ENCODE data around the gene OR1F1. TPM values are rescaled to one million over a fixed set of nuclear protein-coding genes. Genes with fewer than 3 reads are reported as not detected.

OR1F1 gene
- total and polyA plus RNA-seq, 9 of the 15 experiments (the other 6 are each of a cell fraction or from before 2014, with no cell fraction given), result 0.15 to 0.61 (median 0.35) TPM; not detected in 3

DNA sequence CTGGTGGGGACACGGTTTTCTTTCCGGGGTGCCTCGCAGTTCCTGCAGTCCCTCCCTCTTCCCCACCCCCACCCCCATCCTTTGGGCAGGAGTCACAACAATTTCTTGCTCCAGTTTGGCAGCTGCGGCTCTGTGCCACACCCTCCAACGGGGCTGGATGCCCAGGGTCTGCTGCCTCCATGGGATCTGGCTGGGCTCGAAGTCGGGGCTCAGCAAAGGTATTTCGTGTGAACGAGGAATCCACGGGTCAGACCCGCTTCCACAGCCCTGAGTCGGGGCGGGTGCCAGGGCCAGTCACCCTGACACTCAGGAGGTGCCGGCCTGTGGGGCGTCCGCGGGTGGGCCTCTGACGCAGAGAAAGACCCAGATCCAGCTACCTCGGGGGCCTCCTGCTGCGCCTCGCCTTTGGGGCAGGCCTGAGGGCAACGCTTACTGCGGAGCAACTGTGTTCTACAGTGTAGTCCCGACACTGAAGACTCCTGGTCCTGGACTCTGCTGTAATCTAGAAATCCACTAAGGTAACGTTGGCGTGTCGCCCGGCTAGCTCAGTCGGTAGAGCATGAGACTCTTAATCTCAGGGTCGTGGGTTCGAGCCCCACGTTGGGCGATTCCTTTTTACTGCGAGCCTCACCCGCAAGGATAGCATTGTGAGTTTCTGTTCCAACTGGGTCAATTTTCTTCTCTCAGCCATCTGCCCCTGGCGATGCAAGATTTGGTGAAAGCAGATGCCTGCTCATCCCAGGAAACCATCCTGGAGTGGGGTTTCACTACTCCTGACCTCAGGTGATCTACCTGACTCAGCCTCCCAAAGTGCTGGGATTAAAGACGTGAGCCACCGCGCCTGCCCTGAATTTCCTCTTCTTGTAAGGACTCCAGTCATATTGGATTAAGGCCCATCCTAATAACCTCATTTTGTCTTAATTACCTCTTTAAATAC lies 12.6 kb upstream of the OR1F1 start (continued):
- TF ChIP-seq, protein P1, sequence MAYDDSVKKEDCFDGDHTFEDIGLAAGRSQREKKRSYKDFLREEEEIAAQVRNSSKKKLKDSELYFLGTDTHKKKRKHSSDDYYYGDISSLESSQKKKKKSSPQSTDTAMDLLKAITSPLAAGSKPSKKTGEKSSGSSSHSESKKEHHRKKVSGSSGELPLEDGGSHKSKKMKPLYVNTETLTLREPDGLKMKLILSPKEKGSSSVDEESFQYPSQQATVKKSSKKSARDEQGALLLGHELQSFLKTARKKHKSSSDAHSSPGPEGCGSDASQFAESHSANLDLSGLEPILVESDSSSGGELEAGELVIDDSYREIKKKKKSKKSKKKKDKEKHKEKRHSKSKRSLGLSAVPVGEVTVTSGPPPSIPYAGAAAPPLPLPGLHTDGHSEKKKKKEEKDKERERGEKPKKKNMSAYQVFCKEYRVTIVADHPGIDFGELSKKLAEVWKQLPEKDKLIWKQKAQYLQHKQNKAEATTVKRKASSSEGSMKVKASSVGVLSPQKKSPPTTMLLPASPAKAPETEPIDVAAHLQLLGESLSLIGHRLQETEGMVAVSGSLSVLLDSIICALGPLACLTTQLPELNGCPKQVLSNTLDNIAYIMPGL (CRISPR knock-in tag; IDR thresholded peaks at IDR 0.05), result peak; percentile 93; the same call in 1 of the 2 replicates
- TF ChIP-seq GTF2A2 (tag; IDR thresholded peaks at IDR 0.05) (no peak), BCOR (IDR thresholded peaks at IDR 0.05) (peak; percentile 78), GATAD2B (IDR thresholded peaks at IDR 0.05; ENCODE audit: borderline replicate concordance) (no peak), ZFP30 (CRISPR knock-in tag; IDR thresholded peaks at IDR 0.05; ENCODE audit: borderline replicate concordance) (no peak), ATF1 (CRISPR knock-in tag; IDR thresholded peaks at IDR 0.05) (no peak), ATF1 (tag; IDR thresholded peaks at IDR 0.05) (peak; percentile 52), KDM4B (IDR thresholded peaks at IDR 0.05; ENCODE audit: borderline replicate concordance in 2 of 2, low read depth in 1 of 2) (no peak)
- TF ChIP-seq, protein P2, sequence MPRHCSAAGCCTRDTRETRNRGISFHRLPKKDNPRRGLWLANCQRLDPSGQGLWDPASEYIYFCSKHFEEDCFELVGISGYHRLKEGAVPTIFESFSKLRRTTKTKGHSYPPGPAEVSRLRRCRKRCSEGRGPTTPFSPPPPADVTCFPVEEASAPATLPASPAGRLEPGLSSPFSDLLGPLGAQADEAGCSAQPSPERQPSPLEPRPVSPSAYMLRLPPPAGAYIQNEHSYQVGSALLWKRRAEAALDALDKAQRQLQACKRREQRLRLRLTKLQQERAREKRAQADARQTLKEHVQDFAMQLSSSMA (CRISPR knock-in tag; IDR thresholded peaks at IDR 0.05), result no peak
- TF ChIP-seq, protein P3, sequence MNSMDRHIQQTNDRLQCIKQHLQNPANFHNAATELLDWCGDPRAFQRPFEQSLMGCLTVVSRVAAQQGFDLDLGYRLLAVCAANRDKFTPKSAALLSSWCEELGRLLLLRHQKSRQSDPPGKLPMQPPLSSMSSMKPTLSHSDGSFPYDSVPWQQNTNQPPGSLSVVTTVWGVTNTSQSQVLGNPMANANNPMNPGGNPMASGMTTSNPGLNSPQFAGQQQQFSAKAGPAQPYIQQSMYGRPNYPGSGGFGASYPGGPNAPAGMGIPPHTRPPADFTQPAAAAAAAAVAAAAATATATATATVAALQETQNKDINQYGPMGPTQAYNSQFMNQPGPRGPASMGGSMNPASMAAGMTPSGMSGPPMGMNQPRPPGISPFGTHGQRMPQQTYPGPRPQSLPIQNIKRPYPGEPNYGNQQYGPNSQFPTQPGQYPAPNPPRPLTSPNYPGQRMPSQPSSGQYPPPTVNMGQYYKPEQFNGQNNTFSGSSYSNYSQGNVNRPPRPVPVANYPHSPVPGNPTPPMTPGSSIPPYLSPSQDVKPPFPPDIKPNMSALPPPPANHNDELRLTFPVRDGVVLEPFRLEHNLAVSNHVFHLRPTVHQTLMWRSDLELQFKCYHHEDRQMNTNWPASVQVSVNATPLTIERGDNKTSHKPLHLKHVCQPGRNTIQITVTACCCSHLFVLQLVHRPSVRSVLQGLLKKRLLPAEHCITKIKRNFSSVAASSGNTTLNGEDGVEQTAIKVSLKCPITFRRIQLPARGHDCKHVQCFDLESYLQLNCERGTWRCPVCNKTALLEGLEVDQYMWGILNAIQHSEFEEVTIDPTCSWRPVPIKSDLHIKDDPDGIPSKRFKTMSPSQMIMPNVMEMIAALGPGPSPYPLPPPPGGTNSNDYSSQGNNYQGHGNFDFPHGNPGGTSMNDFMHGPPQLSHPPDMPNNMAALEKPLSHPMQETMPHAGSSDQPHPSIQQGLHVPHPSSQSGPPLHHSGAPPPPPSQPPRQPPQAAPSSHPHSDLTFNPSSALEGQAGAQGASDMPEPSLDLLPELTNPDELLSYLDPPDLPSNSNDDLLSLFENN (IDR thresholded peaks at IDR 0.05; ENCODE audit: low read depth in 2 of 2, low read length in 2 of 2), result peak in 1 of 2 experiments; percentile 32; a peak in 1 of 4 replicates
- TF ChIP-seq, protein P4, sequence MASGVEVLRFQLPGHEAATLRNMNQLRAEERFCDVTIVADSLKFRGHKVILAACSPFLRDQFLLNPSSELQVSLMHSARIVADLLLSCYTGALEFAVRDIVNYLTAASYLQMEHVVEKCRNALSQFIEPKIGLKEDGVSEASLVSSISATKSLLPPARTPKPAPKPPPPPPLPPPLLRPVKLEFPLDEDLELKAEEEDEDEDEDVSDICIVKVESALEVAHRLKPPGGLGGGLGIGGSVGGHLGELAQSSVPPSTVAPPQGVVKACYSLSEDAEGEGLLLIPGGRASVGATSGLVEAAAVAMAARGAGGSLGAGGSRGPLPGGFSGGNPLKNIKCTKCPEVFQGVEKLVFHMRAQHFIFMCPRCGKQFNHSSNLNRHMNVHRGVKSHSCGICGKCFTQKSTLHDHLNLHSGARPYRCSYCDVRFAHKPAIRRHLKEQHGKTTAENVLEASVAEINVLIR (CRISPR knock-in tag; IDR thresholded peaks at IDR 0.05), result no peak
